HG02943 (cell line): ENCODE data around the gene SGSH.
"Not testable (repeated sequence)": the region's sequence is repeated elsewhere in the genome, so short reads cannot be mapped to it uniquely, and the experiment has no call there.

ENCODE experiments used
- ATAC-seq: cut with Tn5 transposase; IDR thresholded peaks from one replicate; pipeline ENCODE4 v1.9.1; 2021; ENCODE audit warnings: mild to moderate bottlenecking, low read depth, moderate library complexity; ENCODE audit not compliant: unreplicated experiment

SGSH gene

DNA sequence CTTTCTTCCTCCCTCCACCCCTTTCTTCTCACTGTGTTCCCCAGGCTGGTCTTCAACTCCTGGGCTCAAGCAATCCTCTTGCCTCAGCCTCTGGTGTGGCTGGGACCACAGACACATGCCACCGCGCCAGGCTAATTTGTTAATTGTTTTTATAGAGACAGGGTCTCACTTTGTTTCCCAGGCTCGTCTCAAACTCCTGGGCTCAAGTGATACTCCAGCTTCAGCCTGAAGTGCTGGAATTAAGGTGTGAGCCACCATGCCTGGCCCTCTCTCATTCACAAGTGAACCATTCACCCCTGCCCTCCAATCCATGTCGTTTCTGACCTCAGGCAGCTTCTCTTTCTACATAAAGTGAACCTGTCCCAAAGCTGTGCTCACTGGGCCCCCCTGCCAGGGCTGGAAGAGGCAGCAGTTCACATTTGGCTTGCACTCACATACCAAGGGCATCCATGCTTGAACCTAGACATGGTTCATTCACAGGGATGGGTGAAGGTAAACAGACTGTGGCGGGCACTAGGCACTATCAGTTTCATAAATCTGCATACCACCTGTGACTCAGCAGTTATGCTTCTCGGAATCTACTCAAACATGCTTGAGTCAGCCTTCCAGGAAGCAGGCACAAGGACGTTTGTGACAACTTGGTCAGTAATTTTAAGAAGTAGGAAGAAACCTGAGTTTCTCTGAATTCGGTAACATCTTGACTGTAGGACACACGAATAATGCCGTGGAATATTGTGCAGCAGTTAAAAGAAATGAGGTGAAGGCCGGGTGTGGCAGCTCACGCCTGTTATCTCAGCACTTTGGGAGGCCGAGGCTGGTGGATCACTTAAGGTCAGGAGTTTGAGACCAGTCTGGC is 34.5 kb upstream of the SGSH start:
- ATAC-seq = no peak

DNA sequence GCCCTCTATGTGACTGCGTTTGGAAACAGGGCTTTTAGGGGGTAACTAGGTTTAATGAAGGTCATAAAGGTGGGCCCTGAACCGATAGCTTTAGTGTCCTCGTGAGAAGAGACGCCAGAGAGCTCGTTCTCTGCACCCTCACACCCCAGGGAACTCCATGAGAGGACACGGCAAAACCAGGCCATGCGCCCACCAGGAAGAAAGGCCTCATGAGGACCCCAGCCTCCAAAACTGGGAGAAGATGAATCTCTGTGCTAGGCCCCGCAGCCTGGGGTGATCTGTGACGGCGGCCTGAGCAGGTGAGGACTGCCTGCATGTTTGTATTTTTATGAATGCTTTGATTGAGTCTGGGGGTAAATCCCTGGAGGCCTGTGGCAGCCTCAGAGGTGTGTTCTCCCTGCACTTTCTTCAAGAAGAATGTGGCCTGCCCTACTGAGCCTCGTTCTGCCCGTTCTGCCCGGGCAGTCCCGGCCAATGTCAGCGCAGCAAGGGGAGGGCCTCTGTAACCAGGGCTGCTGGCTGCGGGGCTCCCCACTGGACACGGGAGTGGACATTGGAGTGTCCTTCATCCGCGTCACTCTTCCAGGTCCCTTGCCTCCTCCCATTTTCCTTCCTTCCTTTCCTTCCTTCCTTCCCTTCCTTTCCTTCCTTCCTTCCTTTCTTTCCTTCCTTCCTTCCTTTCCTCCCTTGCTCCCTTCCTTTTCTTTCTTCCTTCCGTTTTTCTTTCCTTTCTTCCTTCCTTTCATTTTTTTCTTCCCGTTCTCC is 33.7 kb upstream of the SGSH start:
- no peak for ATAC-seq

DNA sequence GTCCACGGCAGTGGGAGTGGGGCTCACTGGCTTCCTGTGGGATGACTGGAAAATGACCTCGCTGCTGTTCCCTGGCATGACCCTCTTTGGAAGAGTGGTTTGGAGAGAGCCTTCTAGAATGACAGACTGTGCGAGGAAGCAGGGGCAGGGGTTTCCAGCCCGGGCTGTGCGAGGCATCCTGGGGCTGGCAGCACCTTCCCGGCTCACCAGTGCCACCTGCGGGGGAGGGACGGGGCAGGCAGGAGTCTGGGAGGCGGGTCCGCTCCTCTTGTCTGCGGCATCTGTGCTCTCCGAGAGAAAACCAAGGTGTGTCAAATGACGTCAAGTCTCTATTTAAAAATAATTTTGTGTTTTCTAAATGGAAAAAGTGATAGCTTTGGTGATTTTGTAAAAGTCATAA is 32.7 kb upstream of the SGSH start:
- ATAC-seq = no peak

DNA sequence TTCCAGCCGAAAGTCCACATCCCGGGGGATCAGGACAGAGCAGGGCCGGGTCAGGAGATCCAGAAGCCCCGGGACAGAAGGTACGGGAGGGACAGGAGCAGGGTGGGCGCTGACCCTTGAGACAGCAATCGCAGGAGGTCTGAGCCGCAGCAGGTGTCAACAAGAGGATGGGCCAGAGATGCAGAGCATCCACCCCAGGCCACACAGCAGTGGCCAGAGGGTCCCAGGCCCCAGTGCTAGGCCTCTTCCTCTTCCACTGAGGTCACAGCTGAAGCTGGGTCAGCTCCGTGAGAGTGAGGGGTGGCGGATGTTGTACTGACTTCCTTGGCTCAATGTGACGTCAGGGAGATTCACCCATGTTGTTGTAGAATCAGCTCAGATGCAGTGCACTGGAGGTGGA is 31.8 kb upstream of the SGSH start:
- ATAC-seq = no peak

DNA sequence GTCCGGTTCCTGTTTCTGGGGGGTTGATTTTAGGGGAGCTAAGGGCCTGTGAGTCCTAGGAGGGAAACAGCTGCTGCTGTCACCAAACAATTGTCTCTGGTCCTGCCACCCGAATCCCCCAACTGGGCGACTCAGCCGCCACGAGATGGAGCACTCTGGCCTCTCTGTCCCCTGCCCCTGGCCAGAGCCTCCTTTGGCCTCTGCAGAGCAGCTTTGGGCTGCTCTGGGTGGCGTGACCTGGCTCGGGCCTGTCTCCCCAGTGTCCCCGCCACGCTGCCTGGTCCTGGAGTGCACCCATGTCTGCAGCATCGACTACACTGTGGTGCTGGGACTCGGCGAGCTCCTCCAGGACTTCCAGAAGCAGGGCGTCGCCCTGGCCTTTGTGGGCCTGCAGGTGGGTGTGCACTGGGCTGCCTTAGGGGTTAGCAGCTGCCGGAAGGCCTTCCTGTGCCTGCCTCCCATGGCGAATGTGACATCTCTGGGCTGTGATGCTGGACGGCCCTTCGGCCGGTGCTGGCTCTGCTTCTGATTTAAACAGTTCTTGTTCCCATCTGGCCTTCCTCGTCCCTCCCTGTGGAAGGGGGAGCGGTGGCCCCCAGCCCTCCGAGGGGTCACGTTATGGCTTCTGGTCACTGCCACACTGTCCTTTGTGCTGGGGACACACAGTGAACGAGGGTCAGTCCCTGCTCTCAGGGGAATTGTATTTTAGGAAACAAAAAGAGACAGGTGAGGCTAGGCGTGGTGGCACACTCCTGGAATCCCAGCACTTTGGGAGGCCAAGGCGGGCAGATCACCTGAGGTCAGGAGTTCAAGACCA is 29.0 kb upstream of the SGSH start:
- no peak for ATAC-seq

DNA sequence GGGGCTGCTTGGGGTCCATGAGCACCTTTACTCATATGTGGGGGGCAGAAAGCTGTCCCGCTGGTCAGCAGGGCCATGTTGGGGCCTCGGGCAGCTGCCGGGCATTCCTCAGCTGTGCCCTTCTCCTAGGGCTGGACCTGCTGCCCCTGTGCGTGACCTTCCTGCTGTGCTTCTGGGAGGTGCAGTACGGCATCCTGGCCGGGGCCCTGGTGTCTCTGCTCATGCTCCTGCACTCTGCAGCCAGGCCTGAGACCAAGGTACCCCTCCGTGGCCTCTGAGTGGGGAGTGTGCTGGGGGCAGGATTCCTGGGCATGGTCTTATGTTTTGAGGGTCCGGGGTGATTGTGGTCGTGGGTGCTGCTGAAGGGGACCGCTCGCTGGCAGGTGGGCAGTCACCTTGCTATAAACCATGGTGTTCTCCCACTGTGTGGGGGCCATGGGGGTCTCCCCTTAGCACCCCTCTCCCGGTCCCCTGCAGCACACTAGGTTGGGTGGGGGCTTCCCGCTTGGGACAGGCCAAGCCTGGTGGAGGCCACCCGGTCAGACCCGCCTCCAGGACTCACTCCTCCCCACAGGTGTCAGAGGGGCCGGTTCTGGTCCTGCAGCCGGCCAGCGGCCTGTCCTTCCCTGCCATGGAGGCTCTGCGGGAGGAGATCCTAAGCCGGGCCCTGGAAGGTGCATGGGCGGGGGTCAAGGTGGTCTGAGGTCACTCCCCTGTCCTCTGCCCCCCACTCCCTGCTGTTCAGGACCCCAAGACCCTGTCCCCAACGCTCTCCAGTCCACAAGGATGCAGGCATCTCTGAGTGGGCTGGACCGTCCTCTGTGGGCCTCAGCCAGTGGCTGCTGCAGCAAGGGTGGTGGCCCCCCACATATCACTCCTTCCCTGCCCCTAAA is 28.1 kb upstream of the SGSH start:
- ATAC-seq = no peak

DNA sequence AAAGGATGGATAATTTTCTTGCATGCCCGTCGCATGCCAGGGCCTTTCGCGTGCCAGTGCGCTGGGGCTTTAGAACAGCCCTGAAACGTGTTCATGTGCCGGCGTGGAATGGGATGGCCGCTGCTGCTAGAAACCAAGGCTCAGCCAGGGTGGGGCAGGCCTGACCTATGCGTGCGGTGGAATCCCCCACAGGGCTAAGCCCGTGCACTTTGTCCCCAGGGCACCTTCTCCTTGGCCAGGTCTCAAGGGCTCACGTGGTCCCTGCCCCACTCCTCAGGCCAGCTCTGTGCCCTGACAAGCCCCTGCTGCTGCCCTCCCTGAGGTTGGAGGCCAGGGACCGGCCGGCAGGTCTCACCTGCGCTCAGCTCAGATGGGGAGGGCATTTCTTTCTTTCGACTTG is 27.4 kb upstream of the SGSH start:
- no peak for ATAC-seq

DNA sequence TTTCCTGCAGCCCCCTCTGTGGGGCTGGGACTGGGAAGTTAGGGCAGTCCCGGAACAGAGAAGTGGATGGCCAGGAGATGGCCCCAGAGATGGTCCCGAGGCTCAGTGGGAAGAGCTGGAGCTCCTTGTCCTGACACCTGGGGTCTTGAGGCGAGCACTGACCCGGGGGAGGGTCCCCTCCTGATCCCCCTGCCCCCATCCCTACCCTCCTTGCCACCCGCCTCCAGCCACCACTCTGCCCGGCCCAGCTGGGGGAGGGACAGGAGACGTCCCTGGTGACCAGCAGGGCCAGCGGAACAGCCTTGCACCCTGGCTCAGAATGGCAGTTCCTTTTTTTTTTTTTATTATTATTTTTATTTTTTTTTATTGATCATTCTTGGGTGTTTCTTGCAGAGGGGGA is 26.6 kb upstream of the SGSH start:
- ATAC-seq = no peak

DNA sequence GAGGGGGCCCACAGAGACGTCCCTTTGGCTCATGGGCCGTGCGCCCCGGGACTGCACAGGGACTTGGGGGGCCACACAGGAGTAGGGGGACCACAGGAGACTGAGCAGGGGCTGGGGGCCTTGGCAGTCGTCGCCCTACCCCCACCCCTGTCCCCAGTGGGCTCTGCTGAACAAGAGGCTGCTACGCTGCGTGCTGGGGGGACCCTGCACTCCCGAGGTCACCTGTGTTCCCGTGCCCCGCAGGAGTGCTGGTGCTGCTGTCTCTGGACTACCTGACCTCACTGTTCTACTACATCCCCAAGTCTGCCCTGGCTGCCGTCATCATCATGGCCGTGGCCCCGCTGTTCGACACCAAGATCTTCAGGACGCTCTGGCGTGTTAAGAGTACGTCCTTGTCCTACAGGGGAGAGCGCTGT is 26.1 kb upstream of the SGSH start:
- ATAC-seq = no peak

DNA sequence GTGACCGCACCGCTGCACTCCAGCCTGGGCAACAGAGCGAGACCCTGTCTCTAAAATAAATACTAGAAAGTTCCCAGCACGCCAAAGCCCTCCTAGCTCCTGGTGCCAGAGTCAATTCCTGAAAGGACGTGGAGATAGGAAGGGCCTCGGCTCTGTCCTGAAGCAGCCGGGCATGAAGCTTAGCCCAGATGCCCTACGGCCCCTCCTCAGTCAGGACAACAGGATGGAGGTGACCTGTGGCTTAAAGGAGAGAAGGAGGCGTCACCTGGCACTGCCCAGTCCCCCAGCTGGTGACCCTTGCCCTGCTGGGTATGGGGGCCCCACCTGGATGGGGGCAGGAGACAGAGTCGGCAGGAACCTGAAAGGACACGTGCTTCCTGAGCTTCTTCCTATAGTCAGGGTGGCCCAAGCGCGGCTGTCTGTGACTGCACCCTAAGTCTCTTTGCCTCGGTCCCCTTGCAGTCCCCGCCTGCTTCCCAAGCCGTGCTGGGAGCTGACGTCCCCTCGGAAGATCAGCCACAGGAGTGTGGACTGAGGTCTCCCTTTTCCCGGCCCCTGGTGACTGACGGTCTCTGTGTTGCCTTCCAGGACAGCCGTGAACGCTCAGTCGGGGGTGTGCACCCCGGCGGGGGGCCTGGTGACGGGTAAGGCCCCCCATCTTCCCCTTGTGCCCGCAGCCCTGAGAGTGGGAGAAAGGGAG is 25.6 kb upstream of the SGSH start:
- ATAC-seq = no peak

DNA sequence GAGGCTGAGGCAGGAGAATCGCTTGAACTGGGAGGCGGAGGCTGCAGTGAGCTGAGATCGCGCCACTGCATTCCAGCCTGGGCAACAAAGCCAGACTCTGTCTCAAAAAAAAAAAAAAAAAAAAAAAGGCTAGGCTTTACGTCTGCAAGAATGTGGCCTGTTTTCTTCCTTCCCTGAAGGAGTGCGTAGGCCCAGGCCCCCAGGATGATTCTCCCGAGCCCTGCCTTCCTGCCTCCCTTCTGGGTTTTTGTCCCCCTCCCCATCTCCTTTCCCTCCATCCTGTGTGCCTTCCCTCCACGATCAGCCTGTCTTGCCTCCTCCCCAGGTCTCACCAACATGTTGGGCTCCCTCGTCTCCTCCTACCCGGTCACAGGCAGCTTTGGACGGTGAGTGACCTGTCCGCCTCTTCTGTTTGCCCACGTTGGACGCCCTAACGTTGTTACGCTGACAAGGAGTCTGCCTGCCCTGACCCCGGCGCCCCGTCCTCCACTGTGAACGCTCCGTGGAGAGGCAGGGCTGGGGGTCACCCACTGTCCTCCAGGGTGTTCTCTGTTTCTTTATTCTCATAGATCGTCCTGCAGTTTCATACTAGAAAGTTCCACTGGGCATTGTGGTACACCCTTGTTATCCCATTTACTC is 24.9 kb upstream of the SGSH start:
- no peak for ATAC-seq

DNA sequence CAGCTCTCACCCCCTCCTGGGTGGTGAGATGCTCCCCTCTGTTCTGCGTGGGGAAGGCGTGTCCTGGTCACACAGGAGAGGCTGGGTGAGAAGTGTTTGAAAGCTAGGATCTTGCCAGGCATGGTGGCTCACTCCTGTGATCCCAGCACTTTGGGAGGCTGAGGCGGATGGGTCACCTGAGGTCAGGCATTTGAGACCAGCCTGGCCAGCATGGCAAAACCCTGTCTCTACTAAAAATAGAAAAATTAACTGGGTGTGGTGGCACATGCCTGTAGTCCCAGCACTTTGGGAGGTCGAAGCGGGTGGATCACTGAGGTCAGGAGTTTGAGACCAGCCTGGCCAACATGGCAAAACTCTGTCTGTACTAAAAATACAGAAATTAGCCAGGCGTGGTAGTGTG is 24.3 kb upstream of the SGSH start:
- ATAC-seq = not testable (repeated sequence)

DNA sequence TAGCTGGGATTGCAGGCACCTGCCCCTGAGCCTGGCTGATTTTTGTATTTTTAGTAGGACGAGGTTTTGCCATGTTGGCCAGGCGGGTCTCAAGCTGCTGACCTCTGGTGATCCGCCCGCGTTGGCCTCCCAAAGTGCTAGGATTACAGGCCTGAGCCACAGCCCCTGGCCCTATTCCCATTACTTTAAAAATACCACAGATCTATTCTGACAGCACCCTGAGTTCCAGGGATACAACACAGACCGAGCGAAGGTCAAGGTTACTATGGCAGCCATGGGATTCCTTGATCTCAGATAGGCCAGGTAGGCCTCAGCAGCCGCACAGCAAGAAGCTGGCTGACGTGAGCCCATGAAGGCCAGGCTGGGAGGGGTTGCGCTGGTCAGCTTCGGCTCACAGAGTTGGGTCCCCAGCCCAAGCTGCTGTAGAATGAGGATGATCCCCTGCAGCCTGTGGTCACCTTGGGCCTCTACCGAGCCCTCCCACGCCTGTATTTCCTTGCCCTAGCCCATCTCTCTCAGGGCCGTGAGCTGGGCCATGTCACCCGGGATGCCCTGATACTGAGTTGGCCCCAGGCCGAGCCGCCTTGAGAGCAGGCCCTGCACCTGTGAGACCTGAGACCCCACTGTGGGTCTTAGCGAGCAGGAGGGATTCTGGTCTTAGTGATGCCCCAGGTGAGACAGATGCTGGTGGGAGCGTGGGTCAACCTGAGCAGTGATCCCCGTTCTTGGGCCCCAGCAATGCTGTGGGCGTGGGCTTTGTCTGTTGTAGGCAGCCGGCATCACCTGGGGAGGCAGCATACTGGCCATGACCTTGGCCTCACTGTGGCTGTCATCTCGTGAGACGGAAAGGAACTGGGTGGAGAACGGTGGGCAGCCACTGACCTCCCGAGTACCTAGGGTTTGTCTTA is 23.6 kb upstream of the SGSH start:
- no peak for ATAC-seq

DNA sequence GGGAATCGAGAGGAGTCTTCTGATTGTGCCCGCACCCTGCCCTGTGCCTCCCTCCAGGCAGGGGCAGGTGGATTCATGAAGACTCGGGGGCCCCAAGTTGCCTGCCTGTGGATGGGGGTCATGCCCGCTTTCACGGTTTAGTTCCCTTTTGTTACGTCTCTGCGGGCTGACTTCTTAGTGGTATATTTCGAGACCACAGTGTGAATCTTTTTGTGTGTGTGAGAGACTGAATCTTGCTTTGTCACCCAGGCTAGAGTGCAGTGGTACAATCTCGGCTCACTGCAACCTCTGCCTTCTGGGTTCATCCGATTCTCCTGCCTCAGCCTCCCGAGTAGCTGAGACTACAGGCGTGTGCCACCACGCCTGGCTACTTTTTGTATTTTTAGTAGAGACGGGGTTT is 22.4 kb upstream of the SGSH start:
- no peak for ATAC-seq

DNA sequence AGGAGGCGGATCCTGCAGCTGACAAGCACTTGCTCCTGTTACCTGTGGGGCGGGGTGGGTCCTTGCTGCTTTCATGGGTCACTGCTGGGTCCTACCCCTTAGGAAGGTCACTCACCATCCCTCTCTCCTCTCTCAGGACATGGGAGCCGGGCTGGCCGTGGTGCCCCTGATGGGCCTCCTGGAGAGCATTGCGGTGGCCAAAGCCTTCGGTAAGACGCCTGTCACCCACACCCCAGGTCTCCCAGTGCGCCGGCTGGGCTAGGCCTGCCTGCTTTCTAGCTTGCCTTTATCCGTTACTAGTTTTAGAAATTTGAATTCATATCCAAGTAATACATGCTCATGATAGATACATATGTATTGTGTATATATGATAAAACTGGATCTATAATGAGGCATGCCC is 17.3 kb upstream of the SGSH start:
- ATAC-seq = no peak

DNA sequence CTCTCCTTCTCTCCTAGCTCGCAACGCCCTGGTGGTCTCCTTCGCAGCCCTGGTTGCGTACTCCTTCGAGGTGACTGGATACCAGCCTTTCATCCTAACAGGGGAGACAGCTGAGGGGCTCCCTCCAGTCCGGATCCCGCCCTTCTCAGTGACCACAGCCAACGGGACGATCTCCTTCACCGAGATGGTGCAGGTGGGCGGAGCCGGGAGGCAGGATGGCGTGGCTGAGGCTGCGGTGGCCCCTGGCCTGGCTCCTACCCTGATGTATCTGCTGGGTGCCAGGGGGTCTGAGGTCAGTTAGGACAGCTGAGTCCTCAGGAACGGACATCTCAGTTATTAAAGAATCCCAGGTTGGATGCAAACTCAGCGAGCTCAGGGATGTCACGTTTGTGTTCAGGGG is 16.8 kb upstream of the SGSH start:
- no peak for ATAC-seq

DNA sequence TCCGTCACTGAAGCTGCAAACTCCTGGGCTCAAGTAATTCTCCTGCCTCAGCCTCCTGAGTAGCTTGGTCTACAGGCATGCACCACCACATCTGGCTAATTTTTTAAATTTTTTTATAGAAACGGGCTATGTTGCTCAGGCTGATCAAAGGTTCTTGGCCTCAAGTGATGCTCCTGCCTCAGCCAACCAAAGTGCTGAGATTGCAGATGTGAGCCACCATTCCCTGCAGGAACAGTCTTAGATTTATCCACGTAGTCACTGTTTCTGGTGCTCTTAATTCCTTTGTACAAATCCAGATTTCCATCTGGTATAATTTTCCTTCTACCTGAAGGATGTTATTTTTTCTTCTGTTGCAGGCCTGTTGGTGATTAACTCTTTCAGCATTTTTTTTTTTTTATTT is 13.1 kb upstream of the SGSH start:
- ATAC-seq = no peak

DNA sequence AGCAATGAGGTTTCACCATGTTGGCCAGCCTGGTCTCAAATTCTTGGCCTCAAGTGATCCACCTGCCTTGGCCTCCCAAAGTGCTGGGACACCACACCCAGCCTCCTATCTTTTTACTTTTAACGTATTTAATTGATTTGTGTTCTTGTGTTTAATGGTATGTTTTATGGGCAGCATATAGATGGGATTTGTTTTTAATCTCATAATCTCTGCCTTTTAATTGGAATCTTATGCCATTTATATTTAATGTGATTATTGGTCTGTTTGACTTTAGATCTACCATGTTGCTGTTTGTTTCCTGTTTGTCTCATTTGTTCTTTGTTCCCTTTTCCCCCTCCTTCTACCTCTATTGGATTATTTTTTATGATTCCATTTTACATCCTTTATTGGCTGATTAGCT is 12.3 kb upstream of the SGSH start:
- no peak for ATAC-seq
